DOHH2 (cell line): ENCODE data around the gene ETFA.

Source experiments
- CTCF ChIP-seq: fragments of 200-600 bp; sonication (generic); IDR thresholded peaks from one replicate; pipeline ENCODE4 v1.5.1; 2014; ENCODE audit warnings: antibody characterized with exemption, mild to moderate bottlenecking, low read depth, low read length; ENCODE audit not compliant: poor library complexity, severe bottlenecking
- EZH2phosphoT487 ChIP-seq: fragments of 200-600 bp; sonication (generic); IDR thresholded peaks from 2 replicates; pipeline ENCODE4 v1.6.1; 2017; ENCODE audit warnings: borderline replicate concordance, mild to moderate bottlenecking, antibody characterized with exemption, low read length, moderate library complexity, mixed read lengths

GRCh38 chr15:76196269-76197231, 114.7 kb downstream of the ETFA start:
- TF ChIP-seq CTCF (no peak), EZH2phosphoT487 (no peak)
